ENCODE results near the gene BDP1. TPM values are rescaled to one million over a fixed set of nuclear protein-coding genes. Genes with fewer than 3 reads are reported as not detected.
"Not testable (repeated sequence)": the region's sequence is repeated elsewhere in the genome, so short reads cannot be mapped to it uniquely, and the experiment has no call there.

The BDP1 gene
- total RNA-seq, 1 experiment from 2014 or later = 49.4 TPM

GRCh38 chr5:71573591-71573990, 118.1 kb downstream of the BDP1 start:
- Histone ChIP-seq H3K4me3 (no peak overlapping the region), H3K27ac (no peak overlapping the region), H3K36me3 (no peaks in the 10 kb centered on the region), H3K4me1 (peaks cover 23% of the 10 kb centered on the region), H3K27me3 (no peaks in the 10 kb centered on the region), H3K9me3 (replicated peaks) (no peaks in the 10 kb centered on the region)
- DNase-seq = no peak

DNA sequence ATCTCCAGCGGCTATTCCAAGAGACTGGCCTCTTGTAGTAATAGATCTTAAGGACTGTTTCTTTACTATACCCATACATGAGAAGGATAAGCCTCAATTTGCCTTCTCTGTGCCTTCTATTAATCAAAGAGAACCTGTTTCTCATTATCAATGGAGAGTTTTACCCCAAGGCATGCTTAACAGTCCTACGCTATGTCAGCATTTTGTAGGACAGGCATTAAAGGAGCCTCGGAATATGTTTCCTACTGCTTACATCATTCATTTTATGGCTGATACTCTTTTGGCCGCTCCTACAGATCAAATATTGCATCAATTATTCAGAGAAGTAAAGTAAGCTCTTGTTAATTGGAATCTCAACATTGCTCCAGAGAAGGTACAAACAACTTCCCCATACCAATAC, 120.1 kb downstream of the BDP1 start:
- H3K9me3 ChIP-seq (replicated peaks); H3K4me1 ChIP-seq; H3K27ac ChIP-seq; H3K27me3 ChIP-seq; H3K36me3 ChIP-seq; H3K4me3 ChIP-seq; DNase-seq: not testable (repeated sequence)

GRCh38 chr5:71576241-71576640, 120.8 kb downstream of the BDP1 start:
- no peaks in the 10 kb centered on the region; the same call in 1 of the 2 replicates for H3K4me1 ChIP-seq
- H3K27ac ChIP-seq = no peak overlapping the region
- DNase-seq = no peak
- H3K36me3 ChIP-seq = no peaks in the 10 kb centered on the region
- no peak overlapping the region for H3K4me3 ChIP-seq
- H3K9me3 ChIP-seq (replicated peaks) = no peaks in the 10 kb centered on the region
- H3K27me3 ChIP-seq = no peaks in the 10 kb centered on the region

DNA sequence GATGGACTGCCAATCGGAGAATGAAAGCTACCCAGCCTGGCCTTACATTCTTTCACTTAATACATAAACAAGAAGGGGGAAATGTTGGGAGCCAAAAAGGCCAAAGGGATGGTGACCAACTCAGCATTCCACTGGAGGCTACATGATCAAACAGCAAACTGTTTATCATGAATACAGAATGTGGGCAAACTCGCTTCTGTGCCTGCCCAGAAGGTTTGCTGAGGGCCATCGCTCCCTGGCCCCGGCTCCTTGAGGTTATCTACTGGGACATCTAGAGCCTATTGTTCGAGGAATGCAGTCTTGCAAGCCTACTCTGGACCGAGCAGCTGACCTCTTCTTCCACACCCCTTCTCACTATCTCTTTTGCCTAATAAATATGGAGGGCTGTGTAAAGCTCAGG, 122.4 kb downstream of the BDP1 start:
- DNase-seq; H3K27me3 ChIP-seq; H3K27ac ChIP-seq; H3K4me3 ChIP-seq; H3K36me3 ChIP-seq; H3K4me1 ChIP-seq; H3K9me3 ChIP-seq (replicated peaks): not testable (repeated sequence)

GRCh38 chr5:71582945-71583584, 127.6 kb downstream of the BDP1 start:
- no peaks in the 10 kb centered on the region for H3K36me3 ChIP-seq
- 0 out of 2 replicates have a peak, but pooled peaks cover 4% of the 10 kb centered on the region for H3K4me1 ChIP-seq
- H3K4me3 ChIP-seq = no peak overlapping the region
- DNase-seq = no peak
- H3K27ac ChIP-seq = no peak overlapping the region
- no peaks in the 10 kb centered on the region for H3K9me3 ChIP-seq (replicated peaks)
- no peaks in the 10 kb centered on the region for H3K27me3 ChIP-seq

DNA sequence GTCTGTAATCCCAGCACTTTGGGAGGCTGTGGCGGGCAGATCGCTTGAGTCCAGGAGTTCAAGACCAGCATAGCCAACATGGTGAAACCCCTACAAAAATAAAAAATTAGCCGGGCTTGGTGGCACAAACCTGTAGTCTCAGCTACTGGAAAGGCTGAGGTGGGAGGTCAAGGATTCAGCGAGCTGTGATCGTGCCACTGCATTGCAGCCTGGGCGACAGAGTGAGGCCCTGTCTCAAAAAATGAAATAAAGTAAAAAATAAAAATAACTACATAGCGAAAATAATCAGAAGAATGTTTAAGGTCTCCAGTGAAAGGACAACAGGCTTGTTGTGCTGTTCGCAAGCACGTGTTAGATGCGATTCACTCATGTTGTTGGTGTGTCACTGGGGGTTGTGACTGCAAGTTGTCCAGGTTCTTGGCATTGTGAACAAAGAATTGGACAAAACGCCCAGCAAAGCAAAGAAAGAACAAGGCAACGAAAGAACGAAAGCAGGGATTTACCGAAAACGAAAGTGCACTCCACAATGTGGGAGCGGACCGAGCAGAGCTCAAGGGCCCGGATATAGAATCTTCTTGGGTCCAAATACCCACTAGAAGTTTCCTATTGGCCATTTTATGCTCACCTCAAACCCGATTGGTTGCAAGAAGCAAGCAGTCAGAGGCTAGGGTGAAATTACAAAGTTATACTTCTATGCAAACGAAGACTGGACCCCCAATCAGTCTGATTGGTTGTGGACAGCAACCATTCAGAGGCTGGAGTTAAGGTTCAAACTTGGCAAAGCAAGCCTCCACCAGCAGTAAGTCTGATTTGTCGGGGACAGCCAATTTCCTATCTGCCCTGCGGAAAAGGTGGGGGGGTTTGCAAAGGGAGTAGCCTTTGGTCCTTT, 130.8 kb downstream of the BDP1 start:
- Histone ChIP-seq H3K9me3 (replicated peaks) (no peaks in the 10 kb centered on the region), H3K4me1 (0 out of 2 replicates have a peak, but pooled peaks cover 4% of the 10 kb centered on the region), H3K27ac (peak overlapping the region; percentile 82), H3K36me3 (no peaks in the 10 kb centered on the region), H3K4me3 (peak overlapping the region; percentile 74), H3K27me3 (no peaks in the 10 kb centered on the region)
- peak; percentile 79 to 93 for DNase-seq

DNA sequence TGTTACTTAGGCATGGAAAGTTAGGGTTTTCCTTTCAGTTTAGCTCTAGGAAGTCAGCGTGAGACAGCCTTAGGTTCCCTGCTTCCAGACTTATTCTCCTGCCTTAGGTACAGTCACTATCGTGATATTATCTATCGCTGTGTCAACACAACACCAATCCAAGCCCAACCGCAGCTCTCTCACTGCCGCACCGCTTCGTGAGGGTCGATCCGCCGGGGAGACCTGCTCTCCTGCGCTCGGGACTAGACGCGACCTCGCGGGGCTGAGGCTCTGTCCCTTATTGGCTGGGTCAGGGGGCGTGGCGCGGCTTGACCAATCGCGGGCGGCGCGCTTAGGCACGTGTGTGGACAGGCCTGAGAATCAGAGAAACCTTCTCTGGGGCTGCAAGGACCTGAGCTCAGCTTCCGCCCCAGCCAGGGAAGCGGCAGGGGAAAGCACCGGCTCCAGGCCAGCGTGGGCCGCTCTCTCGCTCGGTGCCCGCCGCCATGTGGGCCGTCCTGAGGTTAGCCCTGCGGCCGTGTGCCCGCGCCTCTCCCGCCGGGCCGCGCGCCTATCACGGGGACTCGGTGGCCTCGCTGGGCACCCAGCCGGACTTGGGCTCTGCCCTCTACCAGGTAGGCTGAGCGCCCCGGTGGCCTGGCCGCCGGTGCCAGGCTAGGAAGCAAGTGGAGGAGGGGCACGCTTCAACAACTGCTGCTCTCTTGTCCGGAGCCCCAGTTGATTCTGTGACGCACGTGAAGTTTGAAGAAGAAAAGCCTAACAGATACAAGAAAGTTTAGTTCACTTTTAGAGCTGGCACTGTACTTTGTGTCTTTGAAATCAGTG, 131.7 kb downstream of the BDP1 start, which contains the start of gene MCCC2:
Gene MCCC2, plus strand, starts transcription at position 400 of the 825 bp plus-strand sequence. Its CDS starts 86 bp downstream, at position 486.
- H3K4me3 ChIP-seq = peak within 1 kb of the TSS; percentile 74
- no peaks in the 10 kb centered on the region for H3K9me3 ChIP-seq (replicated peaks)
- H3K36me3 ChIP-seq = no peaks in the 10 kb centered on the region

DNA sequence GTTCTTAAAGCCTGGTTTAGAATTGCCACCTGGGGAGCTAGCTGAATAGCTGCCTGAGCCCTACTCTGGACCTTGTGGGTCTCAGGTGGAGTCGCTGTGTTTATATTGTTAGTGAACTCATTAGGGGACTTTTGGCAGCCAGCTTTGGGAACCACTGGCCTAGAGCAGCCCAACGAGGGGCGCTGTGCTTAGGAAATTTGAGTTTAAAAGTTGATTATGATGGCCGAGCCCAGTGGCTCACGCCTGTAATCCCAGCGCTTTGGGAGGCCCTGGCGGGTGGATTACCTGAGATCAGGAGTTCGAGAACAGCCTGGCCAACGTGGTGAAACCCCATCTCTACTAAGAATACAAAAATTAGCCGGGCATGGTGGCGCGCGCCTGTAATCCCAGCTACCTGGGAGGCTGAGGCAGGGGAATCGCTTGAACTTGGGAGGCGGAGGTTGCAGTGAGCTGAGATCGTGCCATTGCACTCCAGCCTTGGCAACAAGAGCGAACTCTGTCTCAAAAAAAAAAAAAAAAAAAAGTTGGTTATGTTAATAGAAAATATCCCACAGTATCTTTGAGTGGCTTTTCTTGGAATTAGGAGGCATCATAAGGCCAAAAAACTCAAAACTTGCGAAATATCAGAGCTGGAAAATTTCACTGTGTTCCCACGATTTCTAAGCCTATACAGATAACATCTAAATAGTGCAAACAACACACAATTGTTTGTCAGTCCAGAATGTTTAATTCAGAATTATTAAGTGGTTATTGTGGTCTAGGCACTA, 132.5 kb downstream of the BDP1 start:
- H3K4me3 ChIP-seq = peak overlapping the region; percentile 74
- 0 out of 2 replicates have a peak, but pooled peaks cover 4% of the 10 kb centered on the region for H3K4me1 ChIP-seq
- no peaks in the 10 kb centered on the region for H3K27me3 ChIP-seq
- DNase-seq = no peak
- H3K36me3 ChIP-seq = no peaks in the 10 kb centered on the region
- H3K9me3 ChIP-seq (replicated peaks) = no peaks in the 10 kb centered on the region
- peak overlapping the region; percentile 82 for H3K27ac ChIP-seq

More for the DNA sequence above, 131.7 kb downstream of the BDP1 start, which contains the start of gene MCCC2:
- H3K4me1 ChIP-seq = 0 out of 2 replicates have a peak, but pooled peaks cover 4% of the 10 kb centered on the region
- peak; percentile 99 for DNase-seq
- peak within 1 kb of the TSS; percentile 82 for H3K27ac ChIP-seq
- H3K27me3 ChIP-seq = no peaks in the 10 kb centered on the region

- no peak overlapping the region; the same call in 1 of the 2 replicates for H3K4me3 ChIP-seq
These were observed 133.1 kb downstream of the BDP1 start for GRCh38 chr5:71588533-71588885.

GRCh38 chr5:71589903-71590302, 134.5 kb downstream of the BDP1 start:
- Histone ChIP-seq H3K36me3 (no peaks in the 10 kb centered on the region), H3K4me3 (no peak overlapping the region), H3K27ac (no peak overlapping the region), H3K9me3 (replicated peaks) (no peaks in the 10 kb centered on the region), H3K4me1 (0 out of 2 replicates have a peak, but pooled peaks cover 4% of the 10 kb centered on the region), H3K27me3 (no peaks in the 10 kb centered on the region)
- DNase-seq = no peak

More at GRCh38 chr5:71588533-71588885, 133.1 kb downstream of the BDP1 start:
- Histone ChIP-seq H3K27me3 (no peaks in the 10 kb centered on the region), H3K9me3 (replicated peaks) (no peaks in the 10 kb centered on the region), H3K27ac (no peak overlapping the region), H3K4me1 (0 out of 2 replicates have a peak, but pooled peaks cover 4% of the 10 kb centered on the region), H3K36me3 (no peaks in the 10 kb centered on the region)
- DNase-seq = no peak

- H3K27ac ChIP-seq = no peak overlapping the region
- no peaks in the 10 kb centered on the region for H3K27me3 ChIP-seq
- H3K4me3 ChIP-seq = no peak overlapping the region
- no peaks in the 10 kb centered on the region for H3K9me3 ChIP-seq (replicated peaks)
- H3K36me3 ChIP-seq = peaks cover 6% of the 10 kb centered on the region; the same call in 1 of the 2 replicates
- no peaks in the 10 kb centered on the region for H3K4me1 ChIP-seq
- no peak for DNase-seq
These were observed 135.6 kb downstream of the BDP1 start for GRCh38 chr5:71591100-71591499.

DNA sequence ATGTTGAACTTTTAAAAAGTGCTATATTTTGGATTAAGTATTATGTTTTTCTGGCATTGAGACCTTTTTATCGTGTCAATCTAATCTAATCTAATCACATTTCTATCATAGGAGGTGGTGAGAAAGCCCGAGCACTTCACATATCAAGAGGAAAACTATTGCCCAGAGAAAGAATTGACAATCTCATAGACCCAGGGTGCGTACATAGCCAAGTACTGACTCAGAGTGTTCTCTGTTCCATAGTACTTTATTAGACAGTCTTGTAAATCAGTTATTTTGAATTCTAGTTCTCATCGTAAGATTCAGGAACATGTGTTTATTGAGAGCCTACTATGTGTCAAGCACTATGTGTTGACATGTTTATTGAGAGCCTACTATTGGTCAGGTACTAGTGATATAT, 140.7 kb downstream of the BDP1 start:
- Histone ChIP-seq H3K36me3 (peaks cover 37% of the 10 kb centered on the region), H3K4me1 (peaks cover 9% of the 10 kb centered on the region)
- no peak for DNase-seq

GRCh38 chr5:71597001-71597400, 141.6 kb downstream of the BDP1 start:
- Histone ChIP-seq H3K9me3 (replicated peaks) (no peaks in the 10 kb centered on the region), H3K27me3 (no peaks in the 10 kb centered on the region), H3K36me3 (peaks cover 38% of the 10 kb centered on the region), H3K27ac (no peak overlapping the region), H3K4me1 (peaks cover 15% of the 10 kb centered on the region), H3K4me3 (no peak overlapping the region)
- DNase-seq = no peak

More for the DNA sequence above, 140.7 kb downstream of the BDP1 start:
- H3K27me3 ChIP-seq = no peaks in the 10 kb centered on the region
- no peak overlapping the region for H3K27ac ChIP-seq
- H3K9me3 ChIP-seq (replicated peaks) = no peaks in the 10 kb centered on the region
- H3K4me3 ChIP-seq = no peak overlapping the region

GRCh38 chr5:71600783-71601182, 145.3 kb downstream of the BDP1 start:
- peaks cover 20% of the 10 kb centered on the region for H3K4me1 ChIP-seq
- no peaks in the 10 kb centered on the region for H3K9me3 ChIP-seq (replicated peaks)
- no peaks in the 10 kb centered on the region for H3K27me3 ChIP-seq
- H3K4me3 ChIP-seq = no peak overlapping the region
- DNase-seq = peak in 1 of 2 experiments; percentile 17
- H3K27ac ChIP-seq = peak overlapping the region; percentile 27
- H3K36me3 ChIP-seq = peaks cover 55% of the 10 kb centered on the region

Data from SJCRH30 (cell line).